Naive thymus-derived CD8-positive, alpha-beta T cell (primary cell): ENCODE measurements around the gene NAIF1. TPM values are rescaled to one million over a fixed set of nuclear protein-coding genes. Genes with fewer than 3 reads are reported as not detected.

Source experiments
- ATAC-seq, 2 donors: fragments of 150-1000 bp; cut with Tn5 transposase in 1 of 2; sonication (Bioruptor Pico), chemical (Tn5 transposase) in 1 of 2; 1 replicate in 1 of 2; 2 replicates in 1 of 2; pipeline ENCODE4 v1.10.0; 2021; ENCODE audit warnings: mild to moderate bottlenecking in 2 of 2, moderate library complexity in 2 of 2
- POLR2A ChIA-PET: fragments of 350-600 bp; sonication (Branson Sonifier 250); formaldehyde crosslinking; loops from one replicate; lab custom pipeline; 2021; ENCODE audit warnings: antibody characterized with exemption; lab: Charles Lee
- DNase-seq, 10 donors: peaks; one replicate each; pipeline versions ENCODE4 v3.0.0 to v3.0.0-alpha.2; 2020 to 2022
- H3K27ac Mint-ChIP-seq, 10 donors: one replicate each; pipeline ENCODE4 v1.8.0; 2020 to 2022; ENCODE audit warnings: mild to moderate bottlenecking in 10 of 10, mixed read lengths in 10 of 10, moderate library complexity in 4 of 10, inconsistent platforms in 1 of 10
- H3K27me3 Mint-ChIP-seq, 5 donors: one replicate each; pipeline ENCODE4 v1.8.0; 2021 to 2022; ENCODE audit warnings: mixed read lengths in 5 of 5
- H3K36me3 Mint-ChIP-seq, 3 donors: one replicate each; pipeline ENCODE4 v1.8.0; 2020 to 2022; ENCODE audit warnings: mixed read lengths in 3 of 3, mild to moderate bottlenecking in 2 of 3, inconsistent platforms in 1 of 3
- H3K4me1 Mint-ChIP-seq, 4 donors: one replicate each; pipeline ENCODE4 v1.8.0; 2021 to 2022; ENCODE audit warnings: mixed read lengths in 4 of 4
- H3K4me3 Mint-ChIP-seq, 10 donors: one replicate each; pipeline ENCODE4 v1.8.0; 2020 to 2022; ENCODE audit warnings: mild to moderate bottlenecking in 10 of 10, mixed read lengths in 10 of 10, moderate library complexity in 6 of 10, inconsistent platforms in 1 of 10
- H3K9me3 Mint-ChIP-seq, 9 donors: one replicate each; pipeline ENCODE4 v1.8.0; 2020 to 2022; ENCODE audit warnings: mixed read lengths in 9 of 9, mild to moderate bottlenecking in 3 of 9, inconsistent platforms in 1 of 9, moderate library complexity in 1 of 9
- polyA plus RNA-seq, 3 donors: library from polyadenylated mRNA; unstranded; fragments of 300-500 nt; fragmentation: Illumina TruSeq; gene quantifications; one replicate each; pipeline ENCODE4 v1.2.3, GENCODE V29; 2021
- total RNA-seq, 8 experiments: library from RNA in 2 of 8; stranded (reverse) in 2 of 8; gene quantifications; one replicate each; pipeline ENCODE4 v1.2.3 and lab custom pipeline; 2021 to 2026

Gene NAIF1
- total and polyA plus RNA-seq, 5 experiments from 2014 or later = 10.1 to 18.3 (median 13.3) TPM

GRCh38 chr9:128100581-128100980 lies 33.5 kb upstream of the NAIF1 start:
- H3K36me3 Mint-ChIP-seq = peaks cover 0 to 45% (median 13%) of the 10 kb centered on the region in 3 donors

GRCh38 chr9:128099932-128100491 lies 32.9 kb upstream of the NAIF1 start:
- Mint-ChIP-seq H3K27ac (peak overlapping the region in 8 of 10 donors; percentile 37 to 90 (median 81)), H3K4me3 (peak overlapping the region in 9 of 10 donors; percentile 18 to 73 (median 52)), H3K27me3 (no peaks in the 10 kb centered on the region), H3K9me3 (no peaks in the 10 kb centered on the region), H3K4me1 (peaks cover 24 to 83% (median 63%) of the 10 kb centered on the region in 4 donors), H3K36me3 (peaks cover 0 to 41% (median 14%) of the 10 kb centered on the region in 3 donors)
- DNase-seq (no peak), ATAC-seq (no peak)
- POLR2A ChIA-PET = interaction anchor here (0.6 to 4.7 kb wide), 11 partner anchors 8 to 315 kb away, joined by 3 to 23 read pairs (median 5); partner anchors contain the start of genes NAIF1 and SLC25A25

More at GRCh38 chr9:128100581-128100980, 33.5 kb upstream of the NAIF1 start:
- DNase-seq = no peak
- Mint-ChIP-seq H3K27me3 (no peaks in the 10 kb centered on the region), H3K9me3 (no peaks in the 10 kb centered on the region), H3K4me3 (peak overlapping the region in 2 of 10 donors; percentile 62 to 73), H3K27ac (peak overlapping the region in 7 of 10 donors; percentile 37 to 90 (median 82)), H3K4me1 (peaks cover 22 to 80% (median 60%) of the 10 kb centered on the region in 4 donors)
- ATAC-seq = no peak
- POLR2A ChIA-PET = interaction anchor here (0.6 to 4.7 kb wide), 9 partner anchors 9 to 442 kb away, joined by 3 to 23 read pairs (median 6); partner anchors contain the start of genes NAIF1 and SLC25A25

GRCh38 chr9:128099231-128099931 lies 32.3 kb upstream of the NAIF1 start:
- DNase-seq (no peak), ATAC-seq (peak; percentile 31 to 50)
- Mint-ChIP-seq H3K36me3 (peaks cover 0 to 42% (median 16%) of the 10 kb centered on the region in 3 donors), H3K27me3 (no peaks in the 10 kb centered on the region), H3K4me3 (peak overlapping the region in 9 of 10 donors; percentile 43 to 73 (median 56)), H3K9me3 (no peaks in the 10 kb centered on the region), H3K27ac (peak overlapping the region; percentile 37 to 93 (median 73)), H3K4me1 (peaks cover 28 to 87% (median 68%) of the 10 kb centered on the region in 4 donors)
- POLR2A ChIA-PET = interaction anchor here (0.6 to 4.7 kb wide), 10 partner anchors 7 to 314 kb away, joined by 3 to 23 read pairs (median 4); partner anchors contain the start of genes NAIF1 and SLC25A25

GRCh38 chr9:128098297-128099230 lies 31.4 kb upstream of the NAIF1 start:
- H3K9me3 Mint-ChIP-seq = no peaks in the 10 kb centered on the region
- no peaks in the 10 kb centered on the region for H3K27me3 Mint-ChIP-seq
- ATAC-seq (peak; percentile 66 to 69), DNase-seq (peak in 9 of 10 donors; percentile 32 to 87 (median 68))
- H3K36me3 Mint-ChIP-seq = peaks cover 0 to 38% (median 15%) of the 10 kb centered on the region in 3 donors
- peak overlapping the region; percentile 43 to 95 (median 86) for H3K27ac Mint-ChIP-seq
- peaks cover 29 to 87% (median 67%) of the 10 kb centered on the region in 4 donors for H3K4me1 Mint-ChIP-seq
- POLR2A ChIA-PET = interaction anchor here (0.6 to 4.7 kb wide), 9 partner anchors 8 to 314 kb away, joined by 3 to 23 read pairs (median 4); partner anchors contain the start of genes NAIF1 and SLC25A25
- H3K4me3 Mint-ChIP-seq = peak overlapping the region; percentile 32 to 87 (median 62)

GRCh38 chr9:128097543-128098296 lies 30.6 kb upstream of the NAIF1 start:
- peaks cover 31 to 87% (median 69%) of the 10 kb centered on the region in 4 donors for H3K4me1 Mint-ChIP-seq
- H3K9me3 Mint-ChIP-seq = no peaks in the 10 kb centered on the region
- H3K36me3 Mint-ChIP-seq = peaks cover 0 to 29% (median 13%) of the 10 kb centered on the region in 3 donors
- DNase-seq (no peak), ATAC-seq (no peak)
- peak overlapping the region; percentile 43 to 95 (median 86) for H3K27ac Mint-ChIP-seq
- H3K4me3 Mint-ChIP-seq = peak overlapping the region in 9 of 10 donors; percentile 32 to 87 (median 62)
- POLR2A ChIA-PET = interaction anchor here (0.6 to 4.7 kb wide), 12 partner anchors 9 to 122 kb away, joined by 3 to 23 read pairs (median 4); partner anchors contain the start of genes EEIG1, NAIF1 and SLC25A25
- no peaks in the 10 kb centered on the region for H3K27me3 Mint-ChIP-seq

- peaks cover 31 to 87% (median 73%) of the 10 kb centered on the region in 4 donors for H3K4me1 Mint-ChIP-seq
- H3K27me3 Mint-ChIP-seq = no peaks in the 10 kb centered on the region
- peak overlapping the region in 9 of 10 donors; percentile 24 to 93 (median 69) for H3K27ac Mint-ChIP-seq
- ATAC-seq = no peak
- no peaks in the 10 kb centered on the region for H3K9me3 Mint-ChIP-seq
- no peak overlapping the region for H3K4me3 Mint-ChIP-seq
- peaks cover 0 to 21% (median 7%) of the 10 kb centered on the region in 3 donors for H3K36me3 Mint-ChIP-seq
- DNase-seq = no peak
- POLR2A ChIA-PET = interaction anchor here (0.5 to 4.7 kb wide), 10 partner anchors 10 to 801 kb away, joined by 3 to 23 read pairs (median 4); partner anchors contain the start of genes EEIG1, NAIF1 and SLC25A25
Measured at GRCh38 chr9:128096616-128097536, 29.8 kb upstream of the NAIF1 start.

GRCh38 chr9:128094950-128095544 lies 27.9 kb upstream of the NAIF1 start:
- peaks cover 40 to 88% (median 82%) of the 10 kb centered on the region in 4 donors for H3K4me1 Mint-ChIP-seq
- no peaks in the 10 kb centered on the region for H3K27me3 Mint-ChIP-seq
- POLR2A ChIA-PET = interaction anchor here (0.5 to 5.0 kb wide), 5 partner anchors 19 to 216 kb away, joined by 4 to 54 read pairs (median 6); partner anchors contain the start of genes NAIF1 and SLC25A25
- H3K4me3 Mint-ChIP-seq = peak overlapping the region in 7 of 10 donors; percentile 81 to 90 (median 86)
- peak overlapping the region; percentile 90 to 99 (median 95) for H3K27ac Mint-ChIP-seq
- no peak for ATAC-seq
- no peaks in the 10 kb centered on the region for H3K9me3 Mint-ChIP-seq
- DNase-seq = no peak
- peaks cover 0 to 10% (median 3%) of the 10 kb centered on the region in 3 donors for H3K36me3 Mint-ChIP-seq

- H3K27ac Mint-ChIP-seq = peak overlapping the region; percentile 90 to 99 (median 95)
- peaks cover 37 to 88% (median 81%) of the 10 kb centered on the region in 4 donors for H3K4me1 Mint-ChIP-seq
- ATAC-seq (peak; percentile 54 to 70), DNase-seq (peak; percentile 39 to 78 (median 71))
- no peaks in the 10 kb centered on the region for H3K9me3 Mint-ChIP-seq
- H3K4me3 Mint-ChIP-seq = peak overlapping the region; percentile 49 to 90 (median 84)
- POLR2A ChIA-PET = interaction anchor here (0.5 to 5.0 kb wide), 9 partner anchors 19 to 217 kb away, joined by 3 to 54 read pairs (median 6); partner anchors contain the start of genes NAIF1 and SLC25A25
- H3K27me3 Mint-ChIP-seq = no peaks in the 10 kb centered on the region
- H3K36me3 Mint-ChIP-seq = peaks cover 0 to 10% (median 3%) of the 10 kb centered on the region in 3 donors
Measured at GRCh38 chr9:128094166-128094949, 27.2 kb upstream of the NAIF1 start.

GRCh38 chr9:128093011-128093410 lies 25.9 kb upstream of the NAIF1 start:
- no peaks in the 10 kb centered on the region for H3K9me3 Mint-ChIP-seq
- peak; percentile 86 for ATAC-seq
- peaks cover 0 to 10% (median 3%) of the 10 kb centered on the region in 3 donors for H3K36me3 Mint-ChIP-seq
- H3K4me1 Mint-ChIP-seq = peaks cover 39 to 85% (median 77%) of the 10 kb centered on the region in 4 donors
- POLR2A ChIA-PET = interaction anchor here (0.6 to 5.0 kb wide), 21 partner anchors 10 to 308 kb away, joined by 3 to 54 read pairs (median 5); partner anchors contain the start of genes EEIG1, NAIF1 and SLC25A25
- peak overlapping the region; percentile 90 to 99 (median 95) for H3K27ac Mint-ChIP-seq
- peak in 7 of 10 donors; percentile 44 to 85 (median 60) for DNase-seq
- H3K4me3 Mint-ChIP-seq = peak overlapping the region; percentile 50 to 92 (median 84)
- H3K27me3 Mint-ChIP-seq = no peaks in the 10 kb centered on the region
